Activated naive CD8-positive, alpha-beta T cell treated with anti-CD3 and anti-CD28 coated beads, Interleukin-2, amount 50 U/mL, for 16 hours (primary cell): ENCODE measurements around the gene RBX1.

Source experiments
- DNase-seq: peaks from one replicate; pipeline ENCODE4 v3.0.0-alpha.2; 2020; ENCODE audit warnings: low read depth, low spot score

The RBX1 gene

GRCh38 chr22:41022470-41023298 lies 71.5 kb downstream of the RBX1 start:
- peak; percentile 51 for DNase-seq
